Duodenal mucosa (tissue), 2 donors: ENCODE data around the gene RNPEP.

Experiments
- H3K27ac ChIP-seq: one replicate; pipeline ENCODE4 v1.7.0; 2013; ENCODE audit warnings: low read depth, low read length
- H3K27me3 ChIP-seq, 2 donors: one replicate each; pipeline ENCODE4 v1.7.0; 2013; ENCODE audit warnings: low read length in 2 of 2, control low read depth in 1 of 2; ENCODE audit not compliant: insufficient read depth in 2 of 2, control insufficient read depth in 1 of 2
- H3K36me3 ChIP-seq, 2 donors: one replicate each; pipeline ENCODE4 v1.7.0; 2013; ENCODE audit warnings: low read length in 2 of 2, control low read depth in 1 of 2; ENCODE audit not compliant: insufficient read depth in 2 of 2, control insufficient read depth in 1 of 2
- H3K4me1 ChIP-seq, 2 donors: one replicate each; pipeline ENCODE4 v1.7.0; 2013; ENCODE audit warnings: low read length in 2 of 2, control low read depth in 1 of 2; ENCODE audit not compliant: insufficient read depth in 2 of 2, control insufficient read depth in 1 of 2
- H3K4me3 ChIP-seq, 2 donors: one replicate each; pipeline ENCODE4 v1.7.0; 2013; ENCODE audit warnings: low read length in 2 of 2, low read depth in 1 of 2
- H3K9ac ChIP-seq, 2 donors: one replicate each; pipeline ENCODE4 v1.7.0; 2013; ENCODE audit warnings: low read length in 2 of 2, low read depth in 1 of 2
- H3K9me3 ChIP-seq, 2 donors: one replicate each; pipeline ENCODE4 v1.7.0; 2013; ENCODE audit warnings: low read length in 2 of 2, control low read depth in 1 of 2; ENCODE audit not compliant: control insufficient read depth in 1 of 2

RNPEP gene

GRCh38 chr1:201944002-201944401 lies 38.4 kb upstream of the RNPEP start:
- Histone ChIP-seq H3K27ac (no peak overlapping the region), H3K27me3 (peaks cover 35 to 46% of the 10 kb centered on the region in 2 donors), H3K9ac (peak overlapping the region; percentile 3 to 44), H3K4me3 (peak overlapping the region; percentile 10 to 55), H3K9me3 (no peaks in the 10 kb centered on the region), H3K36me3 (no peaks in the 10 kb centered on the region), H3K4me1 (peaks cover 3% of the 10 kb centered on the region in 2 donors)

GRCh38 chr1:201944639-201945038 lies 37.8 kb upstream of the RNPEP start:
- H3K27ac ChIP-seq, result no peak overlapping the region

GRCh38 chr1:201945157-201945556 lies 37.3 kb upstream of the RNPEP start:
- Histone ChIP-seq H3K4me1 (peaks cover 0 to 3% of the 10 kb centered on the region in 2 donors), H3K27me3 (peaks cover 35 to 46% of the 10 kb centered on the region in 2 donors), H3K4me3 (peak overlapping the region; percentile 55 to 57), H3K36me3 (no peaks in the 10 kb centered on the region), H3K9me3 (no peaks in the 10 kb centered on the region), H3K27ac (peak overlapping the region; percentile 1), H3K9ac (peak overlapping the region; percentile 35 to 68)

More at GRCh38 chr1:201944639-201945038, 37.8 kb upstream of the RNPEP start:
- Histone ChIP-seq H3K27me3 (peaks cover 35 to 46% of the 10 kb centered on the region in 2 donors), H3K36me3 (no peaks in the 10 kb centered on the region), H3K9ac (peak overlapping the region in 1 of 2 donors; percentile 68), H3K4me1 (peaks cover under 1 to 3% of the 10 kb centered on the region in 2 donors), H3K4me3 (peak overlapping the region; percentile 55 to 57), H3K9me3 (no peaks in the 10 kb centered on the region)

GRCh38 chr1:201945863-201946223 lies 36.6 kb upstream of the RNPEP start:
- Histone ChIP-seq H3K4me3 (peak overlapping the region; percentile 55 to 57), H3K4me1 (peaks cover 0 to 3% of the 10 kb centered on the region in 2 donors), H3K9ac (peak overlapping the region; percentile 43 to 68), H3K36me3 (no peaks in the 10 kb centered on the region), H3K27ac (peak overlapping the region; percentile 47), H3K9me3 (no peaks in the 10 kb centered on the region), H3K27me3 (peaks cover 35 to 46% of the 10 kb centered on the region in 2 donors)

GRCh38 chr1:201946224-201946908 lies 36.1 kb upstream of the RNPEP start, which contains the start of gene LMOD1:
Gene LMOD1 (minus strand): TSS chr1:201946548. CDS start chr1:201946340, 208 bp downstream.
- peak within 1 kb of the TSS; percentile 43 to 69 for H3K9ac ChIP-seq
- peaks cover 0 to 3% of the 10 kb centered on the region in 2 donors for H3K4me1 ChIP-seq
- H3K9me3 ChIP-seq, result no peaks in the 10 kb centered on the region
- no peaks in the 10 kb centered on the region for H3K36me3 ChIP-seq
- peaks cover 35 to 46% of the 10 kb centered on the region in 2 donors for H3K27me3 ChIP-seq
- peak within 1 kb of the TSS; percentile 71 for H3K27ac ChIP-seq
- H3K4me3 ChIP-seq, result peak within 1 kb of the TSS; percentile 55 to 57

- H3K27ac ChIP-seq, result no peak overlapping the region
- H3K36me3 ChIP-seq, result no peaks in the 10 kb centered on the region
- no peak overlapping the region for H3K9ac ChIP-seq
- H3K9me3 ChIP-seq, result no peaks in the 10 kb centered on the region
- H3K4me1 ChIP-seq, result peaks cover 0 to 3% of the 10 kb centered on the region in 2 donors
- H3K4me3 ChIP-seq, result peak overlapping the region in 1 of 2 donors; percentile 2
- H3K27me3 ChIP-seq, result peaks cover 35 to 46% of the 10 kb centered on the region in 2 donors
Observed at GRCh38 chr1:201947697-201948008, 34.8 kb upstream of the RNPEP start.

- no peak overlapping the region for H3K4me3 ChIP-seq
- no peaks in the 10 kb centered on the region for H3K36me3 ChIP-seq
- no peaks in the 10 kb centered on the region for H3K9me3 ChIP-seq
- peaks cover 0 to 3% of the 10 kb centered on the region in 2 donors for H3K4me1 ChIP-seq
- H3K27ac ChIP-seq, result no peak overlapping the region
- H3K27me3 ChIP-seq, result peaks cover 30 to 31% of the 10 kb centered on the region in 2 donors
- no peak overlapping the region for H3K9ac ChIP-seq
Observed at GRCh38 chr1:201949491-201949890, 33.0 kb upstream of the RNPEP start.

- H3K27ac ChIP-seq, result peak overlapping the region; percentile 73
- H3K9me3 ChIP-seq, result no peaks in the 10 kb centered on the region
- peaks cover 12 to 16% of the 10 kb centered on the region in 2 donors for H3K36me3 ChIP-seq
- H3K4me1 ChIP-seq, result peaks cover 6 to 13% of the 10 kb centered on the region in 2 donors
- peak overlapping the region; percentile 78 to 99 for H3K9ac ChIP-seq
- H3K4me3 ChIP-seq, result peak overlapping the region; percentile 96 to 100
- H3K27me3 ChIP-seq, result no peaks in the 10 kb centered on the region
Observed at GRCh38 chr1:201954263-201955008, 28.0 kb upstream of the RNPEP start.

GRCh38 chr1:201955009-201955728 lies 27.3 kb upstream of the RNPEP start, which contains the start of gene TIMM17A:
Gene TIMM17A (plus strand): TSS chr1:201955503. CDS start chr1:201955527, 24 bp downstream.
- H3K9ac ChIP-seq, result peak within 1 kb of the TSS; percentile 92 to 99
- no peaks in the 10 kb centered on the region for H3K9me3 ChIP-seq
- no peaks in the 10 kb centered on the region for H3K27me3 ChIP-seq
- H3K27ac ChIP-seq, result peak within 1 kb of the TSS; percentile 73
- H3K4me1 ChIP-seq, result peaks cover 6 to 13% of the 10 kb centered on the region in 2 donors
- H3K36me3 ChIP-seq, result peaks cover 12 to 21% of the 10 kb centered on the region in 2 donors
- peak within 1 kb of the TSS; percentile 96 to 100 for H3K4me3 ChIP-seq
